Coronary artery (tissue), 2 donors: ENCODE results near the gene FRMD4A.
"Not testable (repeated sequence)": the region's sequence is repeated elsewhere in the genome, so short reads cannot be mapped to it uniquely, and the experiment has no call there.

Experiments used
- DNase-seq: peaks from one replicate; pipeline ENCODE4 v3.0.0-alpha.2; 2017; ENCODE audit warnings: low spot score
- H3K27ac ChIP-seq, 2 donors: fragments of 200-600 bp; sonication (generic); one replicate each; pipeline ENCODE4 v1.5.1; 2016 to 2019
- H3K4me3 ChIP-seq: fragments of 200-600 bp; sonication (generic); 2 replicates; pipeline ENCODE4 v1.5.1; 2016; ENCODE audit warnings: mild to moderate bottlenecking, moderate library complexity
- TF ChIP-seq, protein P1 (sequence below): fragments of 200-600 bp; sonication (generic); IDR thresholded peaks from one replicate; pipeline ENCODE4 v1.5.1; 2019; ENCODE audit warnings: antibody characterized with exemption

FRMD4A gene

DNA sequence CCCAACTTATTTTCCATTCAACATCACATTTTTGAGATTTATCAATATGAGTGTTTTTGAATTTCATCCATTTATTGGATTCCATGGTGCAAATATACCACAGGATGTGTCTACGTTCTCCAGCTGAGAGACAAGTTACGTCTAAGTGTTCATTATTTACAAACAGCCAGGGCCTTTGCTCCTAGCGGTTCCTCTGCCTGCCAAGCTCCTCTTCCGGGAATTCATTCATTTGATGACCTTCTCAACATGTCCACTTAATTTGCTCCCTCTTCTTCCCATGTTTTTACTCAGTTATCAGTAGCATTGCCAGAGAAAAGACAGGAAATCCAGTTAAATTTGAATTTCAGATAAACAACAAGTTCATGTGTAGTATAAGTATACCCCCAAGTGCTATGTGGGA is 422.2 kb downstream of the FRMD4A start:
- H3K27ac ChIP-seq: no peak overlapping the region
- DNase-seq: no peak
- TF ChIP-seq, protein P1, sequence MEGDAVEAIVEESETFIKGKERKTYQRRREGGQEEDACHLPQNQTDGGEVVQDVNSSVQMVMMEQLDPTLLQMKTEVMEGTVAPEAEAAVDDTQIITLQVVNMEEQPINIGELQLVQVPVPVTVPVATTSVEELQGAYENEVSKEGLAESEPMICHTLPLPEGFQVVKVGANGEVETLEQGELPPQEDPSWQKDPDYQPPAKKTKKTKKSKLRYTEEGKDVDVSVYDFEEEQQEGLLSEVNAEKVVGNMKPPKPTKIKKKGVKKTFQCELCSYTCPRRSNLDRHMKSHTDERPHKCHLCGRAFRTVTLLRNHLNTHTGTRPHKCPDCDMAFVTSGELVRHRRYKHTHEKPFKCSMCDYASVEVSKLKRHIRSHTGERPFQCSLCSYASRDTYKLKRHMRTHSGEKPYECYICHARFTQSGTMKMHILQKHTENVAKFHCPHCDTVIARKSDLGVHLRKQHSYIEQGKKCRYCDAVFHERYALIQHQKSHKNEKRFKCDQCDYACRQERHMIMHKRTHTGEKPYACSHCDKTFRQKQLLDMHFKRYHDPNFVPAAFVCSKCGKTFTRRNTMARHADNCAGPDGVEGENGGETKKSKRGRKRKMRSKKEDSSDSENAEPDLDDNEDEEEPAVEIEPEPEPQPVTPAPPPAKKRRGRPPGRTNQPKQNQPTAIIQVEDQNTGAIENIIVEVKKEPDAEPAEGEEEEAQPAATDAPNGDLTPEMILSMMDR: no peak

DNA sequence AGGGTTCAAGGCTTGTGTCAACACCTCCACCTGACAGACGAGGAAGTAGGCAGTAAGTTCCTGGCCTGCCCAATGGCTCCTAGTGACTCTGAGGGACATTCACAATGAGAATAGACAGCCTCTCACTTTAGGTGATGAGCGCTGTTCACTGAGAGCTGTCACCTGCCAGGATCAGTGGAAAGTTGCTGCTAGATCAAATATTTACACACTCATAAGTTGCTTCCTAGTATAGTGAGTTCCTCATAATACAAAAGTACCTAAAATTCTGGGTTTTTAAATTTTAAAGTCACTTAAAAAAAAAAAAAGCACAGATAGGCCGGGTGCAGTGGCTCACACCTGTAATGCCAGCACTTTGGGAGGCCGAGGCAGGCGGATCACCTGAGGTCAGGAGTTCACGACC is 423.2 kb downstream of the FRMD4A start:
- no peak overlapping the region for H3K4me3 ChIP-seq
- TF ChIP-seq, protein P1: no peak

More for the DNA sequence above, 422.2 kb downstream of the FRMD4A start:
- H3K4me3 ChIP-seq: no peak overlapping the region

DNA sequence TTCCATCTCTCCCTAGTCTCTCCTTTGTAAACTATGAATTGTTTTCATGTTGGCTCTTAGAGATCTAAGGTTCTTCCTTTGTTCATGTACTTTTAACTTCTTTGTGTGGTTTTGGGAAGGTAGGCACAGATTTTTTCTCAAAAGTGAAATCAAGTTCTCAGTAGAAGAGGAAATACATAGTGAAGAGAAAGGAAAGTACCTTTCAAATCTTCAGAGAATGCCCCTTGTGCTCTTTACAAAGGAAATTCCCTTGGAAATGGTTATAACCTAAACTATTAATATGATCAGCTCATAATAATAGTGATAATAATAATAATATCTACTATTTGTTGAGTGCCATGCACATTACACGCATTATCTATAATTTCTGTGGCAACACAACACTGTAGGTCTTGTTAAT is 425.4 kb downstream of the FRMD4A start:
- no peak for DNase-seq
- TF ChIP-seq, protein P1: no peak
- Histone ChIP-seq H3K4me3 (no peak overlapping the region), H3K27ac (no peak overlapping the region)

More for the DNA sequence above, 423.2 kb downstream of the FRMD4A start:
- no peak for DNase-seq
- H3K27ac ChIP-seq: no peak overlapping the region

DNA sequence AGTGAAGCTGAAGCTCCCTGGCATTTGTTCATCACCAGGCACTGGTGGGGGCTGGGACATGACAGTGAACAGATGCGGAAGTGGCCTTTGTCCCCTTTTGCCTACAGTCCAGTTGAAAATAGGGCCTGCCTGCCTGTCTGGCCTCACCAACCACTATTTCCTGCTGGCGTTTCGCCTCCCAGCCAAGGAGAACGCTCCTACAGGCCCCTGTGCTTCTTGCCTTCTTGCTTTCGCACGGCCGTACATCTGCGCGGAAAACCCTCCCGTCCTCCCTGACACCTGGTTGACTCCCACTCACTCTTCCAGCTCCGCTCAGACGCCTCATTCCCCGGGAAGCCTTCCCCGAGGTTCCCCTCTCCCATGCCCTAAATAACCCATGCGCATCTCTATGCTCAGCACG is 426.7 kb downstream of the FRMD4A start:
- TF ChIP-seq, protein P1: no peak
- no peak overlapping the region for H3K27ac ChIP-seq
- DNase-seq: no peak

DNA sequence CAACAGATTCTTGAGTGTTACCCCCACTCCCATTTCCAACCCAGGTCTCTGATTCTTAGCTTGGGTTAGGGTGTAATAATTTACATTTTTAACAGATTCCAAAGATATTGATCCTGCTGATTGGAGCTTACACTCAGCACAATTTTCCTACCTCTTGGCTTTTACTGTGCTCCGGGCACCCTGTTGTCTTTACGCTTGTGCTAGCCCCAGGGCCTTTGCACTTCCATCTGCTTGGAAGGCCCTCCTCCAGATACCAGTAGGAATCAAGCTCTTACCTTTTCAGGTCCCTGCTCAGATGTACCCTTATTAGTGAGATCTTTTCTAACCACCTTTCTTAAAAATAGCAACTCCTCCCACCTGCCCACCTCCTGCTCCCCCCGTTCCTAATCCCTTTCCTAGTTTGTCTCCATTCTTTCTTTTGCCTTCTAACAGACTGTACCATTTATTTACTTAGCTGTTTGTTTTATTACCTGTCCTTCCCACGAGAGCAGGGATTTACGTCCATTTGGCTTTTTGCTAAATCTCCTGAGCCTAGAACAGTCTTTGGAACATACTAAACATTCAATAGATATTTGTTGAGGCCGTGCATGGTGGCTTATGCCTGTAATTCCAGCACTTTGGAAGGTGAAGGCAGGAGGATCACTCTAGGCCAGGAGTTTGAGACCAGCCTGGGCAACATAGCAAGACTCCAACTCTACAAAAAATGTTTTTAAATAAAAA is 427.7 kb downstream of the FRMD4A start:
- TF ChIP-seq, protein P1: no peak
- Histone ChIP-seq H3K27ac (no peak overlapping the region), H3K4me3 (no peak overlapping the region)
- DNase-seq: no peak

More for the DNA sequence above, 426.7 kb downstream of the FRMD4A start:
- H3K4me3 ChIP-seq: no peak overlapping the region

DNA sequence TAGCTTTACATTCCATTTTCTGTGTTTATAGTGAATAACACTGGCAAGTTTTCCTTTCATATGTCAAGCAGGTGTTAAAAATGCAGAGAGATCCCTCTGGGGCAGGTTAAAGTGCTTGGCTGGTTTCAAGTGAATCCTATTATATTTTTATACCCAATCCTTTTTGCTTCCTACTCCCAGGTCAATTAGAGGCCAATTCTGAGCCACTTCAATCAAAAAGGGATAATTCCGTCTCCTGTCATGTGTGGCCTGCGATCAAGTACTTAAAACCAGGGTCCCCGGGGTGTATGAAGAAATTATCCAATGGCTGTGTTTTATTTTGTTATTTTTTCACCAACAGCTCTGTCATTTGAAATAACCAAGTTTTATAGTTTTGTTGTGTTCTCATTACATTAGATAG is 430.8 kb downstream of the FRMD4A start:
- TF ChIP-seq, protein P1: no peak
- Histone ChIP-seq H3K4me3 (no peak overlapping the region), H3K27ac (no peak overlapping the region)
- DNase-seq: no peak

DNA sequence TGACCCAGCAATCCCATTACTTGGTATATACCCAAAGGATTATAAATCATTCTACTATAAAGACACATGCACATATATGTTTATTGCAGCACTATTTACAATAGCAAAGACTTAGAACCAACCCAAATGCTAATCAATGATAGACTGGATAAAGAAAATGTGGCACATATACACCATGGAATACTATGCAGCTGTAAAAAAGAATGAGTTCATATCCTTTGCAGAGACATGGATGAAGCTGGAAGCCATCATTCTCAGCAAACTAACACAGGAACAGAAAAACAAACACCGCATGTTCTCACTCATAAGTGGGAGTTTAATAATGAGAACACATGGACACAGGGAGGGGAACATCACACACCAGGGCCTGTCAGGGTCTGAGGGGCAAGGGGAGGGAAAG is 434.6 kb downstream of the FRMD4A start:
- H3K4me3 ChIP-seq, DNase-seq, H3K27ac ChIP-seq: not testable (repeated sequence)
